Activated CD4-positive, alpha-beta T cell treated with anti-CD3 and anti-CD28 coated beads, Interleukin-2, amount 50 U/mL, for 1 hour (primary cell): Measurements from ENCODE around the gene LAS1L.
"Not testable (repeated sequence)": the region's sequence is repeated elsewhere in the genome, so short reads cannot be mapped to it uniquely, and the experiment has no call there.

Source experiments
- DNase-seq: peaks from one replicate; pipeline ENCODE4 v3.0.0-alpha.2; 2020

LAS1L gene

DNA sequence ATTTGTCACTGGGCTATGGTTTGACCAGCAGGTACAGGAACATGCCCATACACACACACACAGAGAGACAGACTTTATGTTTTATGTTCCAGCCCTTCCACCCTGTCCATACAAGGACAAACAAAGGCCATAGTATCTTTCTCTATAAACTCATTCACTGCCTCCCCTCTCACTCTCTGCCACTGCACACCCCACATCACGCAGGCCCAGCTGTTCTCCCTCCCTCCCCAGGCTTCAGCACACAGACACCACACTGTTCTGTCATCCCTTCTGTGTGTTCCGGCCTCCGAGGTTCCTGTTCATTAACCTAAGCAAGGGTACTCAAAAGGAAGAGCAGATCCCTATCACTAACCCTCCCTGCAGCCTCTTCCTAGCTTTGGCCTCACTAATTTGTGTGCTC, 17.8 kb downstream of the LAS1L start:
- no peak for DNase-seq

DNA sequence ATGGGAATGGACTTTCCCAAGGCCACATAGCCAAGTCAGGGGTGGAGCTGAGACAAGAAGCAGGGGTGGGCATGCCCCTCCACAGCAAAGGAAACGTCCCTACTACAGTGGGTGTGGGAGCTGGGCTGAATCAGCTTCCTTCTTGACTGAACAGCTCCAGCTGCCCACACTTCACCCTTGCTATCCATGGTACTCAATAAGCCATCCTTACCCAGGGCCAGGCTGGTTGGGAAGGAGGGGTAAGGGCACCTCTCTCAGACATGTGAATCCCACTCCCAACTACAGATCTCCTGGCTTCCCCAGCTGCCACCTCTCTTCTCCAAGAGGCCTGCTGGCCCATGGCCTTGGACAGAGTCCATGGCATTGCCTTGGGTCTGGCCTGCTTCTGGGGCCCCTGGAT, 21.0 kb downstream of the LAS1L start:
- DNase-seq: no peak

DNA sequence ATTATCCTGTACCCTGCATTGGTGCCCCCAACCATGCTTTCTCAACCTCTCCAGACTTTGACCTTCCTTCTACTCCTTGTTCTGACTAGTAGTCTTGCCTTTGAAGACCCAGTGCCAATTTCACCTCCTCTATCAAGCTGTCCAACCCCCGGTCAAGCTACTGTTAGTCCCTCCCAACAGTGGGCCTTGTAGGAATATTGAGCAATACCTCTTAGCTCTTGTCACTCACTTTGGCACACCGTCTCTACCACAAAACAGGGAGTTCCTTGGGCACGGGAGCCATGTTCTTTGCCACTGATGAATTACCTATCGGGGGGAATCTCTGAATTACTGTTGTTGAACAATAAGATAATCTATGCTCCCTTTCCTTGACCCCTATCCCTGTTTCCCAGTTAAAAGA, 25.2 kb downstream of the LAS1L start:
- no peak for DNase-seq

DNA sequence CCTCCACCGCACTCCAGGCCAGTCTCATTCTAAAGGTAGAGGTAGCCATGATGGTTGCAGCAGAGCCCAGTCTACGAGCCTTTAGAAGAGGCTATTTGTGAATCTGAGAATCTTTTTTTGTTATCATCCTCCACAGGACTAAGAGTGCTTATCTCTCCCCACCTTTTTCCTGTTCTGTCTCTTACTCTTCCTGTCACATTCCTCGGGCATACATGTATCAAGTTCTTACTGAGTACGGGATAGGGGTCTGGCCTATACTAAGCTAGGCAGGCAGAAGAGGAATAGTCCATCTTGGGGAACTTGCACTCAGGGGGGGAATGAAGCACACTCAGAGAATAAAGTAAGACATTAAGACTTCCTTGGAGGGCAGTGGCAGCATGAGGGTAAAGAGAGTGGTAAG, 25.7 kb downstream of the LAS1L start:
- DNase-seq: no peak

DNA sequence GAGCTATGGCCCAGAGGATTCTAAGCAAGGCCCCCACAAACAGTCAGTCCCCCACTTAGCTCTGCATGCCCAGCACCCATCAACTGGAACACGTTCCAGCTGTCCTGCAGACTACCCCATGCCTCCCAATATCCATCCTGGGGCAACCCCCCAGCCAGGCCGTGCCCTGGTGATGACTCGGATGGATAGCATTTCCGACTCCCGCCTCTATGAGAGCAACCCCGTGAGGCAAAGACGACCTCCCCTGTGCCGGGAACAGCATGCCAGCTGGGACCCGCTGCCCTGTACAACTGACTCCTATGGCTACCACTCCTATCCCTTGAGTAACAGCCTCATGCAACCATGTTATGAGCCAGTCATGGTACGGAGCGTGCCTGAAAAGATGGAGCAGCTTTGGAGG, 32.0 kb downstream of the LAS1L start:
- no peak for DNase-seq

DNA sequence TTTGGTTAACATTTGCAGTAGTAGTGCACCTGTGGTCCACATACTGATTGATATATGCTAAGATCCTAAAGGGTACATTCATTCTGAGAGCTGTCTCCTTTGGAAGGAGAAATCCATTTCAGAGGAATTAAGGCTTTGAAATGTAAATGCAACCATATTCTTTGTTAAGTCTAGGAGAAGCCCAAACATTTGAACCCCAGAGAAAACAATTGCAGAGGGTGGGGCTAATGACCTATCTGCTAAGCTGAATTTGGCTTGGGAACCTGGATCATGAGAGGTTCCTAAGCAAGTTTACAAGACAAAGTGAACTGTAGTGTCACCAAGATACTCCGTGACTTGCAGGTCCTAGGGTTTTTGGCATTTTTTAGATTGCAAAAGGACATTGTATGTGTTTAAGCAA, 41.2 kb downstream of the LAS1L start:
- DNase-seq: no peak

DNA sequence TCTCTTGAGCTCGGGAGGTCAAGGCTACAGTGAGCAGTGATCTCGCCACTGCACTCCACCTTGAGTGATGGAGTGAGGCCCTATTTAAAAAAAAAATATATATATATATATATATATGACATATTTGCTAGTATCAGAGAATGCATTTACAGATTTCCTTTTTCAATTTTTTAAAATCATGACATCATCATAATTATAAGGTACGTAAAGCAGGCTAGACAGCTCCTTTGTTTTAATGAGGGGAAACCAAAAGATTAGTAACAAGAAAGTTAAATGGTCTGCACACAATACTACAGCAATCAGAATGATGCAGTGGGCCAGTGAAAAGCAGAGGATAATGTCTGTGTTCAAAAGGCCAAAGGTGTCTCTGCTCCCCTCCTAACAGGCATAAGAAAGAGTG, 43.0 kb downstream of the LAS1L start:
- no peak for DNase-seq

DNA sequence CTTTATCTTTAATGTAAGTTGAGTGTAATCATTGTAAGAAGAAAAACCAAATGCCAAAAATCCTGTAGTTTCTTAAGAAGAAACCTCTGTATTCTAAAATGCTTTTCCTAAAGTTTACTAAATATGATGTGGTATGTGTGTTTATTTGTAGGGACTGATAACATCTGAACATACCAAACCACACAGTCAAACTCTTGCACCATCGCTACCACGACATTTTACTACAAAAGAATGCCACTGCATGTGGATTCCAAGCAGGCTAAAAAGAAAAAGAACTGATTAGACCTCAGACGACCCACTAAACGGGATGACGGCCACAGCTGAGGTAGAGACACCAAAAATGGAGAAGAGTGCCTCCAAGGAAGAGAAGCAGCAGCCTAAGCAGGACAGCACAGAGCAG, 46.1 kb downstream of the LAS1L start:
- no peak for DNase-seq

DNA sequence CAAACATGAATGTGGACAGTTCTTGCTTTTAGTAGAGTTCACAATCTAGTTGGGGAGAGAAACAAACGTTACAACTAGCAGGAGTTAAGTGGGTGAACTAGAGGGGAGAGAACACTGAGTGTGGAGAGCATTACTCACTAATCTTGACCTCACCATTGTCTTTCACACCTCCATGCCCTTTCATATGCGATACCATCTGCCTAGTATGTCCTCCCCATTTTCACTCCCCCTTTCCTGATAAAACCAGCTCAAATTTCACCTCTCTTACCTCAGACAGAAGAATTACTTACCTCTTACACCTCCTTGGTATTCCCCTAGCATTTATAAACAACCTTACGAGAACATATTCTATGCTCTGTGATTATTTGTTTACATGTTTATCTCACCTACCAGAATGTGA, 53.6 kb downstream of the LAS1L start:
- DNase-seq: no peak

DNA sequence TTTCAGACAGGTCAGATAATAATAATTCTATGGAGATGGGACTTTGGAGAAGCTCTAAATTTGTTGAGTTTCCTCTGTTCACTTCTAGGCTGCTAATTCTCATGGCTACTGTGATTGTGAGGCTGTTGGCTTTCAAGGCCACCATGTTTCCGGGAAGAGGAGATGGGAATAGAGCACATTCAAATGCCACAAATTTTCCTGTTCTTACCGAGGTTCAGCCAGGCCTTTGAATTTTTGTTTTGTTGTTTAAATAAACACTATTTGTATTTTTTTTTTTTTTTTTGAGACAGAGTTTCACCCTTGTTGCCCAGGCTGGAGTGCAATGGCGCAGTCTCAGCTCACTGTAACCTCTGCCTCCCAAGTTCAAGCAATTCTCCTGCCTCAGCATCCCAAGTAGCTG, 55.5 kb downstream of the LAS1L start:
- not testable (repeated sequence) for DNase-seq

DNA sequence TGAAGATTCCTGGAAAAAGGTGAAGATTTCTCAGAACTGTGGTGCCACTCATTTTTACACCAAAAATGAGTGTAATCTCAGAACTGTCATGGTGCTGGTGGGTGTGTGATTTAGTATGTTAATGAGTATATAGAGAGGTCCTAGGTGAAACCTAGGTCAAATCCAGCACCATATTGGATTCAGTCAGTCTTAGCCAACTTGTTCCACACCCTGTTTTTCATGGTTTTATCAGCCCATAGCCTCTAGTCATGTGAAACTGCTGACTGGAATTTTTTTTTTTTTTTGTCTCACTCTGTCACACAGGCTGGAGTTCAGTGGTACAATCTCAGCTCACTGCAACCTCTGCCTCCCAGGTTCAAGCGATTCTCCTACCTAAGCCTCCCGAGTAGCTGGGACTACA, 58.0 kb downstream of the LAS1L start:
- DNase-seq: no peak

DNA sequence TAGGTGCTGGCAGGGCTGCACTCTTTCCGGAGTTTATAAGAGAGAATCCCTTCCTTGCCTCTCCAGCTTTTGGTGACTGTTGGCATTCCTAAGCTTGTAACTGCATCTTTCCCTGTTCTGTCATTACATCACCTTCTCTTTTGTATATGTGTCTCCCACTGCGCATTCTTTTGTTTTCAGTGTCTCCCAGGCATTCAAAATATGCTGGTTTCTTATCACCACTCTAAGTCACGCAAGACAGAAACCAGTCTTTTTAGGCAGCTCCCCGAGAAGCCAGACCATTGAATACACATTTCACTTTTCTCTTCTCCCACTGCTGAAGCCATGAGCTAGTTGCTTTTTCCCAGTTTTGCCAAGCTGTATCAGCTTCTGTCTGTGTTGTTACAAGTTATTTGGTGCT, 71.0 kb downstream of the LAS1L start:
- DNase-seq: no peak
